GM19324 (cell line): Measurements from ENCODE around the gene SLC5A2.

ENCODE experiments used
- ATAC-seq: cut with Tn5 transposase; IDR thresholded peaks from one replicate; pipeline ENCODE4 v1.9.1; 2021; ENCODE audit warnings: mild to moderate bottlenecking, moderate library complexity; ENCODE audit not compliant: unreplicated experiment, low FRiP score

Gene SLC5A2

DNA sequence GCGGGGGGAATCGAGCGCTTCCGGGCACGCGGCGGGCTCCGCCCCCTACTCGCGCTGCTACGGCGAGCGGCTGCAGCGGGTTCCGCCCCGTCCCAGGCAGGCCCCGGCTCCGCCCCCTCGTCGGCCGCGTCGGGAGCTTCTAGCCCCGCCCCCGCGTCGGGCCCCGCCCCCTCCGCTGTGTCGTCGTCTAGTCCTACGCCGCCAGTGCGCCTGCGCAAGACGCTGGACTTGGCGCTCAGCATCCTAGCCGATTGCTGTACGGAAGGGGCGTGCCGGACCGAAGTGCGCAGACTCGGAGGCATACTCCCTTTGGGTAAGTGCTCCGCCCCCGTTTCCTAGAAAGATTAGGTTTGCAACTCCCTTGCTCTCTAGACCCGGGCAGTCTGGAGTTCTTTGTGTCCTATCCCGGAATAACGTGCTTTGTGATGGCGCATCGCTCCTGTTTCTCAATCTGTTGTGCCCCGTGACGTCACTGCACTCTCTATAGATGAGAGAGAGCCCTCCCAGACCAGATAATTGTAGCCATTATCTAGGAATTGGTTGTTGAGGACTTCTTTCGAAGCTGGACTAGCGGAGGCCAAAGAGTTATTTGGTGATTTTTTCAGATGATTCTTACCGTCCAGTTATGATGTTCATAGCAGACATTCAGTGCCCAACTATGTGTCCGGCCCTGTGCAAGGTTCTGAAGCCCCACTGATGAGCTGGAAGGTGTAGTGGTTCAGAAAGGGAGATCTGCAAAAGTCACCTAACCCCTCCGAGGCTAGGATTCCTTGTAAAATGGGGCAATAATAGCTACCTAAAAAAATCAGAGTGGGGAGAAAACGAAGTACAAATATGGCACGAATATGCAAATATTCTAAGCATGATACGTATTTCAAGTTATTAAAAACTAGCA lies 23.0 kb upstream of the SLC5A2 start:
- peak; percentile 85 for ATAC-seq

DNA sequence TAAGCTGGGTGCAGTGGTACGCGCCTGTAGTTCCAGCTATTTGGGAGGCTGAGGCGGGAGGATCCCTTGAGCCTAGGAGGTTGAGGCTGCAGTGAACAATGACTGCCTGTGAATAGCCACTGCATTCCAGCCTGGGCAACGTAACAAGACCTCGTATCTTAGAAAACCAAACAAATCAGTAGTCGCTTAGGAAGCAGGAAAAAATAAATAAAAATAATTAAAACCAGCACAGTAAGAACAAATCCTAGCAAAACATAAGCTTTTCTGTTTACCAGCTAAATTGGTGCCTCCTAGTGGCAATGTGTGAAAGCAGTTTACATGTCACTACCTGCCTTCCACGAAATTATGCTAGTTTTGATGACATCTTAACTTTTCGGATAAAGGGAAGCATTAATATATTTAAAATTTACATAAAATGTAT lies 22.3 kb upstream of the SLC5A2 start:
- ATAC-seq: no peak

DNA sequence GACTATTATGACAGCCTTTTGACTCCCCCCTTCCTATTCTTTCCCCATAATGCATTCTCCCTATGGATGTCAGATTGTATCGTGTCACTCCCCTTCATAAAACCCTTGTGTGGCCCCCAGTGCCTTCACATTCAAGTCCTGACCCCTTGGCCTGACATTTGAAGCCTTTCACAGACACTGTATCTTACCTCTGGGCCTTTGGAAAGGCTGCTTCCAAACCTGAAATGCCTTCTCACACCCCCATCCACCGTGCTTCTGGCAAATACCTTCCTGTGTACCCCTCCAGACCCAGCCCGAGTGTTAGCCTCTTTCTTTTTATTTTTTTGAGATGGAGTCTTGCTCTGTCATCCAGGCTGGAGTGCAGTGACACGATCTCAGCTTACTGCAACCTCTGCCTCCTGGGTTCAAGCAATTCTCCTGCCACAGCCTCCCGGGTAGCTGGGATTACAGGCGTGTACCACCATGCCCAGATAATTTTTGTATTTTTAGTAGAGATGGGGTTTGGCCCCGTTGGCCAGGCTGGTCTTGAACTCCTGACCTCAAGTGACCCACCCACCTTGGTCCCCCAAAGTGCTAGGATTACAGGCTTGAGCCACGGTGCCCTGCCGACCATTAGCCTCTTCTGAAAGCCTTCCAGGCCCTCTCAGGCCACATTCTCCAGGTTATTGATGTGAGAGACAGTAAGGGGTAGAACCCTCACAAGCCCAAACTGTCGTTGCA lies 21.6 kb upstream of the SLC5A2 start:
- ATAC-seq: no peak

DNA sequence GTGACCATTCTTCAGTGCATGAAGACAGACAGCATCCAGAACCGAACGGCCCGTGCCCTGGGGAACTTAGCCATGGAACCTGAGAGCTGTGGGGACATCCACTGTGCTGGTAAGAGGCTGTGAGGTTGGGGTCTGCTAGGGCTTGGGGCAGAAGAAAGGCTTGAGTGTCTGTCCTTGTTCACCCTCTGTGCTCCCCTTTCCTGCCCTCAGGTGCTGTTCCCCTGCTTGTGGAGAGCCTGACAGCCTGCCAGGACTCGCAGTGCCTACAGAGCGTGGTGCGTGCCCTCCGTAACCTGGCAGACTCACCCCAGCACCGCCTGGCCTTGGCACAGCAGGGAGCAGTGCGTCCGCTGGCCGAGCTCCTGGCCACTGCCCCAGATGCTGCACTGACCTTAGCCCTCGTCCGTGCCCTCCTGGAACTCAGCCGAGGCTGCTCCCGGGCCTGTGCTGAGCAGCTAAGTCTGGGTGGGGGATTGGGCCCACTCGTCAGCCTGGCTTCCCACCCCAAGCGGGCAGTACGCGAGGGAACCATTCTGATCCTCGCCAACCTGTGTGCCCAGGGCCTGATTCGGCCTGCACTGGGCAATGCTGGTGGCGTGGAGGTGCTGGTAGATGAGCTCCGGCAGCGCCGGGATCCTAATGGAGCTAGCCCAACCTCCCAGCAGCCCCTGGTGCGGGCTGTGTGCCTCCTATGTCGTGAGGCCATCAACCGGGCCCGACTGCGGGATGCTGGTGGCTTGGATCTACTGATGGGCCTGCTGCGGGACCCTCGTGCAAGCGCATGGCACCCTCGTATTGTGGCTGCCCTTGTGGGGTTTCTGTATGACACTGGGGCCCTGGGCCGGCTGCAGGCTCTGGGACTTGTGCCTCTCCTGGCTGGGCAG lies 20.8 kb upstream of the SLC5A2 start:
- ATAC-seq: no peak

- ATAC-seq: no peak
These were observed 18.6 kb upstream of the SLC5A2 start for GRCh38 chr16:31464348-31464769.

GRCh38 chr16:31464781-31465260 lies 18.1 kb upstream of the SLC5A2 start:
- no peak for ATAC-seq

DNA sequence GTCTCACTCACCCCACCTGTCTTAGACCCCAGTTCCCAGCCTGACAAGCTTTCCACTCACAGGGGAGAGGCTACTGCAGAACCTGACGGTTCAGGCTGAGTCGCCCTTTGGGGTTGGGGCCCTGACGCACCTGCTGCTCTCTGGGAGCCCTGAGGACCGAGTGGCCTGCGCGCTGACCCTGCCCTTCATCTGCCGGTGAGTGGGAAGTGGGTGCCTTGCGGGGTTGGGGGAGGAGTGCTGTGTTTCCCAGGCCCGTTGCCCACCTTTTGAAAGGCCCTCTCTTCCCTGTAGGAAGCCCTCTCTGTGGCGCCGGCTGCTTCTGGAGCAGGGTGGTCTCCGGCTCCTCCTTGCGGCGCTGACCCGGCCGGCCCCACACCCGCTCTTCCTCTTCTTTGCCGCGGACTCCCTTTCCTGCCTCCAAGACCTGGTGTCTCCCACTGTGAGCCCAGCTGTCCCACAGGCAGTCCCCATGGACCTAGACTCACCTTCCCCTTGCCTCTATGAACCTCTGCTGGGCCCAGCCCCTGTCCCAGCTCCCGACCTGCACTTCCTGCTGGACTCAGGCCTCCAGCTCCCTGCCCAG lies 17.0 kb upstream of the SLC5A2 start:
- no peak for ATAC-seq

DNA sequence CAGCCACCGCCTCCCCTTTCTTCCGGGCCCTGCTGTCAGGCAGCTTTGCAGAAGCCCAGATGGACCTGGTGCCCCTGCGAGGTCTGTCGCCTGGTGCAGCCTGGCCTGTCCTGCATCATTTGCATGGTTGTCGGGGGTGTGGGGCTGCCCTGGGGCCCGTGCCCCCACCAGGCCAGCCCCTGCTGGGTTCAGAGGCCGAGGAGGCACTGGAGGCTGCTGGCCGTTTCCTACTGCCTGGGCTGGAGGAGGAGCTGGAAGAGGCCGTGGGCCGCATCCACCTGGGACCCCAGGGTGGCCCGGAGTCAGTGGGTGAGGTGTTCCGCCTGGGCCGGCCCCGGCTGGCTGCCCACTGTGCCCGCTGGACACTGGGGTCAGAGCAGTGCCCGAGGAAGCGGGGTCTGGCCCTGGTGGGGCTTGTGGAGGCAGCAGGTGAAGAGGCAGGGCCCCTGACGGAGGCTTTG lies 16.5 kb upstream of the SLC5A2 start:
- no peak for ATAC-seq

GRCh38 chr16:31467151-31467773 lies 15.7 kb upstream of the SLC5A2 start:
- ATAC-seq: no peak

DNA sequence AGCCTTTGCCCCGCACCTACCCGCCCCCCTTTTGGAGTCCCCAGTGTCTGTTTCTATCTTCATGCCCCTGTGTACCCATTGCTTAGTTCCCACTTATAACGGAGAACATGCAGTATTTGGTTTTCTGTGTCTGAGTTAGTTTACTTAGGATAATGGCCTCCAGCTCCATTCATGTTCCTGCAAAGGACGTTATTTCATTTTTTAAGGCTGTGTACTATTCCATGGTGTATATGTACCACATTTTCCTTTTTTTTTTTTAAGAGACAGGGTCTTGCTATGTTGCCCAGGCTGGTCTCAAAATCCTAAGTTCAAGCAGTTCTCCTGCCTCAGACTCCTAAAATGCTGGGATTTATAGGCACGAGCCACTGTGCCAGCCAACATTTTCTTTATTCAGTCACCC lies 15.1 kb upstream of the SLC5A2 start:
- no peak for ATAC-seq

- no peak for ATAC-seq
These were observed 12.3 kb upstream of the SLC5A2 start for GRCh38 chr16:31470615-31471014.

DNA sequence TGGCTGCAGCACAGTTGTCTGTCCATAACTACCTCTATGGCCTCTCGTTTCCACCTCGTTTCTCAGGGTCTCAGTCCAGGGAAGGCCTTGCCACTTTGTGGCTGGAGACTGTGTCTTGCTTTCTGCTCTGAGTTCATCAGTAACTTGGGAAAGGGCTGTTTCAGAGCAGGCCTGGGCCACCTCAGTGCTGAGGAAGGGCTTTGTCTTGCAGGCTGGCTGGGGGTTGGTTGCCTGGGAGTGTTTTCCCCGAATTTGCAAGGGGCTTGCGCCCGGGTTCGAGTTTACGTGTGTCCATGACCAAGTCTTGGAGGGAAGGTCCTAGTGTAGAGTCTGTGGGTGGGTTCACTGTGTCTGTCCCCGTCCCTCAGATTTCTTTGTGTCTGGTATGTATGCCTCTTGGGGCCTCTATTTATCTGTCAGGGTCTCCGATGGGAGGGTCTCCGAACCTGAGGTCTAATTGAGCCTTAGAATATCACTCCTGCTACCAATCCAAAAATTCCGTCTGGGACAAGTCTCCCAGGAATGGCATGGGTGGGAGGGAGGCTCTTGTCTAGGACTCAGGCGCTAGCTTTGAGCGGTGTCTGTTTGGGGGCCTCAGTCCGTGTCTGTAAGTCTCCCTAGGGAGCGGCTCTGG lies 11.6 kb upstream of the SLC5A2 start:
- ATAC-seq: no peak

DNA sequence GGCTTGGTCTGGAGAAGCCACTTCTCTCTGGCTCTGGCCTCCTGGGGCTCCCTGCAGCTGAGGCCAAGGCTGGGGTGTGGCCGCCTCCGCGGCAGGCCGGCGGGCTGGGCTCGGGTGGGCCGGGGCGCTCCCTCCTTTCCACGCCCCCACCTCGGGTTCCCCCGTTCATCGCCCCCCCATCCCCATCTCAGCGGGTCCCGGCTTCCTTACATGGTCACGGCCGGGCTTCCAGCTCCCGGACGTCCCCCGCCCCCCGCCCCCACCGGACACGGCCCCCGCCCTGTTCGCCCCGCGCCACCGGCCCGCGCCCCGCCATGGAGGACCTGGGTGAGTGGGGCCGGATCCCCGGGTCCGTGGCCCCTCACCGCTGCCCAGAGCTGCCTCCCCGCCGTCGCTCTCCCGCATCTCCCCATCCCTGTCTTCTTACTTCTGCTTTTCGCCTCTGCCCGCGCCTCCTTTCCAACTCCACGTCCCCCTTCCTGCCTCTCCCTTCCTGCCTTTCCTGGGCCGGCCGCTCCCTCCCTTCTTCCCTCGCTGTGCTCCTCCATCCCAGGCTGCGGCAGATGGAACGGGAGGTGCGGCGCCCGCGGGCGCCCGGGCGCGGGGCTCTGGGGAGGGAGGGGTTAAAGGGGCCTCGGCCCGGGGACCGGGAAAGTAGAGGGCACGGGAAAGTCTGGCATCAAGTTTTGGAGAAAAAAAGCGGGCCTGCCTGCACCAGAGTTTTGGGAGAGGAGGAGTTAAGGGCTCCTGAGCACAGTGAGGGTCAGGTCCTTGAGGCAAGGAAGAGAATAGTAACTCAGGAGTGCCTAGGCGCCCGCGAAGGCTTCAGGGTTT lies 10.8 kb upstream of the SLC5A2 start, which contains the start of gene TGFB1I1:
Gene TGFB1I1 (plus strand): TSS at position 278 of the 834 bp plus-strand sequence. CDS start 37 bp downstream, at position 315.
- ATAC-seq: no peak

DNA sequence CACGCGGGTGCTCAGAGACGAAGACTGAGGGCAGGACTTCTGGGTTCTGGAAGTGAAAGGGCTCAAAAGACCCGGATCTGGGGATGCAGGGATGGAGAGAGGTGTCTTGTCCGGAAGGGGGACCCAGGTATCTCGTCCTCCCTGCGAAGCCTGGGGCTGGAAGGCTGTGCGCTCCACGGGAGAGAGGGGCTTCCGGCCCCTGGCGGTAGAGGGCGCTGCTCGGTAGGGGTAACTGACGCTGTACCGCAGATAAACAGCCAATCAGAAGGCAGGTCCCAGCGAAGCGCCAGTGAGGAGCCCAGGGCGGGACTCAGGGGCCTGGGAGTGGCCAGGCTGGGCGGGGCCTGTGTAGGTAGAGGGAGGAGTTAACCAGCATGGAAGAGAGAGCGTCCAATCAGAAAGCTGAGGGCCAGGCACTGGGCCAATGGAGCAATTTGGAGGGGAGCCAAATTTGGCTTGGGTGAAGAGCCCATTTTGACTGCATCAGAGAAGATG lies 10.2 kb upstream of the SLC5A2 start:
- ATAC-seq: no peak

GRCh38 chr16:31473264-31473984 lies 9.5 kb upstream of the SLC5A2 start:
- no peak for ATAC-seq

GRCh38 chr16:31474173-31474714 lies 8.7 kb upstream of the SLC5A2 start:
- ATAC-seq: no peak
